SK-N-SH (cell line): ENCODE data around the gene SPIN1. TPM values are rescaled to one million over a fixed set of nuclear protein-coding genes. Genes with fewer than 3 reads are reported as not detected.

Experiments used
- CTCF ChIA-PET: fragments of 300-600, 350-600 bp; formaldehyde crosslinking; extraction: SDS; loops from one replicate; lab custom pipeline; 2021; lab: Yijun Ruan, JAX
- POLR2A ChIA-PET: fragments of 350-600 bp; sonication (Branson Sonifier 250); formaldehyde crosslinking; extraction: SDS; loops from one replicate; lab custom pipeline; 2020; ENCODE audit warnings: antibody characterized with exemption, inconsistent platforms; lab: Yijun Ruan, JAX
- DNase-seq: peaks from one replicate; pipeline ENCODE4 v3.0.0; 2012
- H2AFZ ChIP-seq: fragments of 200-600 bp; sonication (generic); 2 replicates; pipeline ENCODE4 v1.8.1; 2016; ENCODE audit warnings: antibody characterized with exemption, mild to moderate bottlenecking, low read depth
- H3F3A ChIP-seq: fragments of 200-600 bp; sonication (generic); replicated peaks from 2 replicates; pipeline ENCODE3; 2016; ENCODE audit warnings: antibody characterized with exemption, mild to moderate bottlenecking; ENCODE audit not compliant: insufficient read depth
- H3K27ac ChIP-seq, 2 experiments: fragments of 200-500 bp in 1 of 2; fragments of 200-600 bp in 1 of 2; sonication (Bioruptor generic) in 1 of 2; sonication (generic), shearing (Covaris generic) in 1 of 2; 2 replicates each; pipeline versions ENCODE4 v1.5.1 to v1.6.1; 2014 to 2016; ENCODE audit warnings: low read depth in 2 of 2, inconsistent platforms in 1 of 2, low read length in 1 of 2, mild to moderate bottlenecking in 1 of 2, mixed read lengths in 1 of 2
- H3K27me3 ChIP-seq: fragments of 200-600 bp; sonication (generic), shearing (Covaris generic); 2 replicates; pipeline ENCODE4 v1.6.1; 2016; ENCODE audit warnings: mixed run types; ENCODE audit not compliant: insufficient read depth
- H3K36me3 ChIP-seq, 2 experiments: fragments of 200-500 bp in 1 of 2; fragments of 200-600 bp in 1 of 2; sonication (Bioruptor generic) in 1 of 2; sonication (generic) in 1 of 2; replicated peaks in 1 of 2; 2 replicates each; pipeline versions ENCODE3 to v1.5.1; 2014 to 2016; ENCODE audit warnings: low read length in 1 of 2, mild to moderate bottlenecking in 1 of 2; ENCODE audit not compliant: insufficient read depth in 2 of 2, control insufficient read depth in 1 of 2
- H3K4me1 ChIP-seq, 2 experiments: fragments of 200-500 bp in 1 of 2; fragments of 200-600 bp in 1 of 2; sonication (Bioruptor generic) in 1 of 2; sonication (generic), shearing (Covaris generic) in 1 of 2; 2 replicates each; pipeline versions ENCODE4 v1.5.1 to v1.6.1; 2014 to 2016; ENCODE audit warnings: low read depth in 1 of 2, low read length in 1 of 2, mixed run types in 1 of 2; ENCODE audit not compliant: insufficient read depth in 2 of 2, control insufficient read depth in 1 of 2
- H3K4me2 ChIP-seq: fragments of 200-600 bp; sonication (generic), shearing (Covaris generic); 2 replicates; pipeline ENCODE4 v1.6.1; 2017; ENCODE audit warnings: mixed run types
- H3K4me3 ChIP-seq, 2 experiments: fragments of 200-500 bp in 1 of 2; fragments of 200-600 bp in 1 of 2; sonication (Bioruptor generic) in 1 of 2; sonication (generic), shearing (Covaris generic) in 1 of 2; 2 replicates each; pipeline versions ENCODE4 v1.5.1 to v1.8.1; 2014 to 2016; ENCODE audit warnings: low read depth in 2 of 2, inconsistent platforms in 1 of 2, low read length in 1 of 2, mild to moderate bottlenecking in 1 of 2, mixed read lengths in 1 of 2, moderate library complexity in 1 of 2
- H3K79me2 ChIP-seq: fragments of 200-600 bp; sonication (generic); 2 replicates; pipeline ENCODE4 v1.8.1; 2017; ENCODE audit warnings: mild to moderate bottlenecking; ENCODE audit not compliant: insufficient read depth
- H3K9ac ChIP-seq: fragments of 200-600 bp; sonication (generic); 2 replicates; pipeline ENCODE4 v1.6.1; 2017; ENCODE audit warnings: mixed run types
- H3K9me2 ChIP-seq: fragments of 200-600 bp; sonication (generic); 2 replicates; pipeline ENCODE4 v1.6.1; 2017; ENCODE audit warnings: mixed run types
- H3K9me3 ChIP-seq: fragments of 200-600 bp; sonication (generic); 2 replicates; pipeline ENCODE4 v1.6.1; 2017; ENCODE audit warnings: mixed run types, mild to moderate bottlenecking, moderate library complexity
- H4K20me1 ChIP-seq: fragments of 200-600 bp; sonication (generic); 2 replicates; pipeline ENCODE4 v1.6.1; 2017; ENCODE audit warnings: mild to moderate bottlenecking, mixed run types; ENCODE audit not compliant: insufficient read depth
- EP300 ChIP-seq, 2 experiments: IDR thresholded peaks; 2 replicates each; pipeline versions ENCODE4 v1.4.0 to v1.6.1; 2012; ENCODE audit warnings: borderline replicate concordance in 1 of 2, low read depth in 1 of 2, low read length in 1 of 2
- EZH2phosphoT487 ChIP-seq: fragments of 200-600 bp; sonication (generic); IDR thresholded peaks from 2 replicates; pipeline ENCODE4 v1.6.1; 2017; ENCODE audit warnings: low read depth, mixed run types, mild to moderate bottlenecking, antibody characterized with exemption, moderate library complexity, borderline replicate concordance
- FOXJ3 ChIP-seq: sonication (generic); formaldehyde crosslinking; IDR thresholded peaks from 2 replicates; pipeline ENCODE4 v1.5.1; 2020; ENCODE audit warnings: mild to moderate bottlenecking, missing genetic modification reagents
- FOXM1 ChIP-seq: IDR thresholded peaks from 2 replicates; pipeline ENCODE4 v1.4.0; 2012; ENCODE audit warnings: low read depth, mild to moderate bottlenecking
- GABPA ChIP-seq: IDR thresholded peaks from 2 replicates; pipeline ENCODE4 v1.4.0; 2012; ENCODE audit warnings: low read depth, mild to moderate bottlenecking
- GATA2 ChIP-seq: sonication (generic); formaldehyde crosslinking; IDR thresholded peaks from 2 replicates; pipeline ENCODE4 v1.5.0; 2020; ENCODE audit warnings: mild to moderate bottlenecking, missing genetic modification reagents
- MEF2A ChIP-seq: IDR thresholded peaks from 2 replicates; pipeline ENCODE4 v1.4.0; 2012; ENCODE audit warnings: low read depth, borderline replicate concordance
- POLR2AphosphoS5 ChIP-seq: IDR thresholded peaks from 2 replicates; pipeline ENCODE4 v1.6.1; 2012; ENCODE audit warnings: low read depth, low read length
- RCOR1 ChIP-seq: fragments of 150-350 bp; IDR thresholded peaks from 2 replicates; pipeline ENCODE4 v1.6.1; 2017; ENCODE audit warnings: antibody characterized with exemption, low read length
- SMC3 ChIP-seq: IDR thresholded peaks from 2 replicates; pipeline ENCODE4 v1.6.1; 2012; ENCODE audit warnings: low read depth, low read length, improper control_type of control experiment
- TAF1 ChIP-seq: IDR thresholded peaks from 2 replicates; pipeline ENCODE4 v1.6.1; 2012; ENCODE audit warnings: low read depth, mild to moderate bottlenecking, low read length, moderate library complexity, borderline replicate concordance
- TCF12 ChIP-seq: IDR thresholded peaks from 2 replicates; pipeline ENCODE4 v1.4.0; 2012
- TEAD4 ChIP-seq: IDR thresholded peaks from 2 replicates; pipeline ENCODE4 v1.4.0; 2012; ENCODE audit warnings: mild to moderate bottlenecking, borderline replicate concordance; ENCODE audit not compliant: insufficient read depth
- YY1 ChIP-seq: IDR thresholded peaks from 2 replicates; pipeline ENCODE4 v1.4.0; 2012; ENCODE audit warnings: low read depth, mild to moderate bottlenecking
- WGBS: methylation state at CpG from one replicate; pipeline ENCODE4 v1.1.6; 2017; ENCODE audit warnings: low lambda C conversion rate; 5-methylcytosine and 5-hydroxymethylcytosine counted together
- polyA plus RNA-seq, 3 experiments: library from polyadenylated mRNA; depleted of rRNA; stranded (reverse); fragments of >200 nt; gene quantifications; 2 replicates each; pipeline ENCODE4 v1.2.3, GENCODE V29; 2012
- TF ChIP-seq, protein P1 (sequence below): IDR thresholded peaks from 2 replicates; pipeline ENCODE4 v1.4.0; 2012; ENCODE audit warnings: low read depth
- TF ChIP-seq, protein P2 (sequence below): fragments of 150-350 bp; IDR thresholded peaks from 2 replicates; pipeline ENCODE4 v1.6.1; 2016; ENCODE audit warnings: mild to moderate bottlenecking, low read depth, low read length
- TF ChIP-seq, protein P3 (sequence below): IDR thresholded peaks from 2 replicates; pipeline ENCODE4 v1.4.0; 2012; ENCODE audit warnings: low read depth, borderline replicate concordance

Gene SPIN1
- polyA plus RNA-seq, 1 of the 3 experiments (the other 2 are of a cell fraction) = 35.8 TPM

DNA sequence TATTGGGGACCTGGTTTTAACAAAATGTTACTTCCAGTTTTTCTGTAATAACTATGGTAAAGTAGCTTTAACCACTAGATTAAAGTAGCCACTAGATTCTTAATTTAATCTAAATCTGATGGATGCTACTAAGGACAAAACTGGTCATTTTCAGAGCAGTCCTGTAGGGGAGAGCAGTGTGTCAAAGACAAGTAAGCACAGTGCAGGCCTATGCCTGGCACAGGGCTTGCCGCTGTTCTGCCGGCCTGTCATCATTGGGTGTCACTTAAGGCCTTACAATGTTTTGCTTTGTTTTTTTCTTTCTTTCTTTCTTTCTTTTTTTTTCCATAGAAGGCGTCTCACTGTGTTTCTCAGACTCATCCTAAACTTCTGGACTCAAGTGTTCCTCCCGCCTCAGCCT, 93.7 kb downstream of the SPIN1 start:
- no peak overlapping the region for H3K27ac ChIP-seq
- H3K27me3 ChIP-seq = no peaks in the 10 kb centered on the region
- TF ChIP-seq MEF2A = no peak
- no peak for TF ChIP-seq GATA2 (CRISPR knock-in tag)
- no peak for TF ChIP-seq EP300 (IDR thresholded peaks at IDR 0.05; ENCODE audit: borderline replicate concordance in 1 of 2, low read depth in 1 of 2, low read length in 1 of 2)
- TF ChIP-seq FOXM1 = no peak
- TF ChIP-seq RCOR1 = no peak
- no peak for TF ChIP-seq TCF12
- TF ChIP-seq YY1 = no peak
- peaks cover 17% of the 10 kb centered on the region for H3F3A ChIP-seq
- peaks cover 9% of the 10 kb centered on the region; the same call in 1 of the 2 replicates for H3K79me2 ChIP-seq
- POLR2A ChIA-PET = no interaction called here
- H3K4me1 ChIP-seq = peaks cover 1 to 13% of the 10 kb centered on the region in 2 experiments; a peak in 3 of 4 replicates
- H3K4me3 ChIP-seq = no peak overlapping the region
- no peaks in the 10 kb centered on the region for H3K9me3 ChIP-seq
- no peak overlapping the region for H2AFZ ChIP-seq
- CTCF ChIA-PET = interaction anchor here (0.6 to 1.3 kb wide), 3 partner anchors 9 to 142 kb away, joined by 3 to 4 read pairs (median 3); no protein-coding TSS in a partner anchor
- no peak overlapping the region for H3K9ac ChIP-seq
- H4K20me1 ChIP-seq = no peaks in the 10 kb centered on the region
- H3K9me2 ChIP-seq = no peaks in the 10 kb centered on the region
- H3K4me2 ChIP-seq = no peak overlapping the region
- DNase-seq = no peak
- peaks cover 0 to 35% of the 10 kb centered on the region in 2 experiments for H3K36me3 ChIP-seq
- 95% methylated on average over 4 of the region's 4 CpGs for WGBS

DNA sequence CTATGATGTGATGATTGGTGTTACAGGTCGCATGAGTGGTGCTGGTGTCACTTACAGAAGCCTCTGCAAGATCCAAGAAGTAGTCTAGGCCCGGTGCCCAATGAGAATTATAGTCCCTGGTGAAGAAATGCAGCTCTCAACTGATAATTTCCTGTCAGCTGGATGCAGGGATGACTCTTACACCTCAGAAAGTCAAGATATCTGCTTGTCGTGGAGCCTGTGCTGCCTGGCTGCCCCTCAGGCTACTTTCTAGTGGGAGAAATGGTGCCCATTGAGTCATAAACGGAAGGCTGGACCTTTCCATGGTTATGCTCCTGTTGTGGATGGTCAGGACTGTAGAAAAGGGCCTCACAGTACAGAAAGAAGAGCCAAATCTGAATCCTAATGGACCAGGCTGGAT, 99.9 kb downstream of the SPIN1 start:
- WGBS = 85% methylated on average over 4 of the region's 4 CpGs
- Histone ChIP-seq H3K79me2 (no peaks in the 10 kb centered on the region), H3K9me3 (no peaks in the 10 kb centered on the region), H3K9me2 (no peaks in the 10 kb centered on the region), H3K9ac (no peak overlapping the region), H4K20me1 (no peaks in the 10 kb centered on the region), H3F3A (no peaks in the 10 kb centered on the region), H3K27me3 (no peaks in the 10 kb centered on the region), H3K4me3 (no peak overlapping the region), H3K4me1 (no peaks in the 10 kb centered on the region), H2AFZ (no peak overlapping the region), H3K36me3 (peaks cover 4 to 30% of the 10 kb centered on the region in 2 experiments), H3K4me2 (no peak overlapping the region)
- DNase-seq = no peak
- ChIA-PET POLR2A (no interaction called here), CTCF (interaction anchor here (0.7 kb wide), 1 partner anchor 91 kb away, joined by 3 read pairs; no protein-coding TSS in a partner anchor)
- TF ChIP-seq GABPA (no peak), YY1 (no peak), FOXJ3 (CRISPR knock-in tag) (no peak), GATA2 (CRISPR knock-in tag) (no peak), TAF1 (no peak), TEAD4 (no peak)
- TF ChIP-seq, all 33 proteins: peak for 0
- no peak overlapping the region for H3K27ac ChIP-seq

DNA sequence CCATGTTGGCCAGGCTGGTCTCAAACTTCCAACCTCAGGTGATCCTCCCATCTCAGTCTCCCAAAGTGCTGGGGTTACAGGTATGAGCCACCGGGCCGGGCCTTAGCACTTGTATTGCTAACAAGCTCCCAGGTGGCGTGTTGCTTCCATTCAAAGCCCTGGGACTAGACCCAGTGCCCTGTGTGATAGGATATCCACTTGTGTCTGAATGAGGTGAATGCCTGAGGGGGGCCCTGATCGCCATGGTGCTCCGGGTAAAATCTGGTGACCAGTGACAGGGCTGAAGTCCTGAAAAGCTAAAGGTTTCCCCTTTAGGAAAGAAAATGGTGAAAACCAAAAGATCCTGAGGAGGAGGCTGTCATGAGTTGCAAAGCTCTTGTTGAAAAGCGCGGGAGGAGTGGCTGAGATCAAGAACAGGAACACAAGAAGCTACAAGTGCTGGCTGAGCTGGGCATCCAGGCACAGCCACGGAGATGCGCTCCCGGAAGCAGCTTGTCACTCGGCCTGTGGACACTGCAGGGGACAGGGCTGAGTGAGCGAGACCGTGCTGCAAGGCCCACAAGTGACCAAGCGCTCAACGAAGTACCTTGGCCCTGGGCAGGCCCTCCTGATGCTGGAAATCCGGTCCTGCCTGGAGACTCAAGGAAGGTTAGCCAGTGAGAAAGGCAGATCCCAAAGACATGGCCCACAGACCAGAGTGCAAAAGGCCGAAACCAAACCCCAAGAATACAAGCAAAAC, 106.9 kb downstream of the SPIN1 start:
- Histone ChIP-seq H3F3A (peaks cover 3% of the 10 kb centered on the region), H4K20me1 (no peaks in the 10 kb centered on the region), H3K36me3 (no peaks in the 10 kb centered on the region), H3K27ac (no peak overlapping the region), H3K4me3 (no peak overlapping the region), H3K27me3 (no peaks in the 10 kb centered on the region), H3K9ac (no peak overlapping the region), H3K4me1 (no peaks in the 10 kb centered on the region; a peak in 1 of 4 replicates), H3K79me2 (no peaks in the 10 kb centered on the region), H2AFZ (no peak overlapping the region), H3K9me3 (no peaks in the 10 kb centered on the region), H3K4me2 (no peak overlapping the region), H3K9me2 (no peaks in the 10 kb centered on the region)
- TF ChIP-seq, protein P1, sequence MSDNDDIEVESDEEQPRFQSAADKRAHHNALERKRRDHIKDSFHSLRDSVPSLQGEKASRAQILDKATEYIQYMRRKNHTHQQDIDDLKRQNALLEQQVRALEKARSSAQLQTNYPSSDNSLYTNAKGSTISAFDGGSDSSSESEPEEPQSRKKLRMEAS = no peak
- TF ChIP-seq POLR2AphosphoS5 = no peak
- TF ChIP-seq, protein P2, sequence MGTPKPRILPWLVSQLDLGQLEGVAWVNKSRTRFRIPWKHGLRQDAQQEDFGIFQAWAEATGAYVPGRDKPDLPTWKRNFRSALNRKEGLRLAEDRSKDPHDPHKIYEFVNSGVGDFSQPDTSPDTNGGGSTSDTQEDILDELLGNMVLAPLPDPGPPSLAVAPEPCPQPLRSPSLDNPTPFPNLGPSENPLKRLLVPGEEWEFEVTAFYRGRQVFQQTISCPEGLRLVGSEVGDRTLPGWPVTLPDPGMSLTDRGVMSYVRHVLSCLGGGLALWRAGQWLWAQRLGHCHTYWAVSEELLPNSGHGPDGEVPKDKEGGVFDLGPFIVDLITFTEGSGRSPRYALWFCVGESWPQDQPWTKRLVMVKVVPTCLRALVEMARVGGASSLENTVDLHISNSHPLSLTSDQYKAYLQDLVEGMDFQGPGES = no peak
- TF ChIP-seq SMC3 = no peak
- no peak for TF ChIP-seq FOXJ3 (CRISPR knock-in tag)
- TF ChIP-seq, protein P3, sequence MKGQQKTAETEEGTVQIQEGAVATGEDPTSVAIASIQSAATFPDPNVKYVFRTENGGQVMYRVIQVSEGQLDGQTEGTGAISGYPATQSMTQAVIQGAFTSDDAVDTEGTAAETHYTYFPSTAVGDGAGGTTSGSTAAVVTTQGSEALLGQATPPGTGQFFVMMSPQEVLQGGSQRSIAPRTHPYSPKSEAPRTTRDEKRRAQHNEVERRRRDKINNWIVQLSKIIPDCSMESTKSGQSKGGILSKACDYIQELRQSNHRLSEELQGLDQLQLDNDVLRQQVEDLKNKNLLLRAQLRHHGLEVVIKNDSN = no peak
- TF ChIP-seq GABPA = no peak
- TF ChIP-seq EZH2phosphoT487 = no peak
- WGBS = 95% methylated on average over 16 of the region's 17 CpGs
- ChIA-PET POLR2A (no interaction called here), CTCF (no interaction called here)
- DNase-seq = no peak
